ENCODE measurements around the gene MS4A1.
"Not testable (repeated sequence)": the region's sequence is repeated elsewhere in the genome, so short reads cannot be mapped to it uniquely, and the experiment has no call there.

MS4A1 gene

GRCh38 chr11:60447070-60447469 is 8.6 kb upstream of the MS4A1 start:
- TF ChIP-seq CTCF (IDR thresholded peaks at IDR 0.05), result no peak
- no peak overlapping the region for H3K27ac ChIP-seq
- no peak for DNase-seq (ENCODE audit: low spot score)
- H3K4me3 ChIP-seq, result no peak overlapping the region

DNA sequence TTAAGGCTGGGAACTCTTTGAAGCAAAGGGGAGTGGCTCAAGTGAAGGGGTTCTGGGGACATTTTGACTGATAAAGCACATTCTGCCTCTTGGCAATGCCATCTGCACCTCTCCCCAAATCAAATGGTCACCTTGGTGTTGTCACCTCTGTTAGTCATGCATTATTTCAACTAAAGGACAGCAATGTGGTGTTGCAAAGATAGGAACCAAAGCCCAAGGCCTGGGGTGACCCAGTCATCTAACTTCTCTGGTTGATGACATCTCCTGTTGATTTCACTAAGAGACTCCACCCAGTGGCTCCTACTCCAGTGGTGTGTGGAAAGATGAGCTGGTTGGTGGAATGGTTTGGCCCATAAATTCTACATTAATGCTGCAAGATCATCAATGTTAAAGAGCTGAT is 7.8 kb upstream of the MS4A1 start:
- no peak for TF ChIP-seq CTCF (IDR thresholded peaks at IDR 0.05)
- Histone ChIP-seq H3K27ac (no peak overlapping the region), H3K4me3 (no peak overlapping the region)
- no peak for DNase-seq (ENCODE audit: low spot score)

- H3K27ac ChIP-seq; DNase-seq (ENCODE audit: low spot score); H3K4me3 ChIP-seq: not testable (repeated sequence)
Measured at GRCh38 chr11:60451185-60451584, 4.5 kb upstream of the MS4A1 start.

GRCh38 chr11:60454212-60454611 is 1.4 kb upstream of the MS4A1 start:
- no peak for TF ChIP-seq CTCF (IDR thresholded peaks at IDR 0.05)
- Histone ChIP-seq H3K4me3 (no peak overlapping the region), H3K27ac (no peak overlapping the region)
- no peak for DNase-seq (ENCODE audit: low spot score)

DNA sequence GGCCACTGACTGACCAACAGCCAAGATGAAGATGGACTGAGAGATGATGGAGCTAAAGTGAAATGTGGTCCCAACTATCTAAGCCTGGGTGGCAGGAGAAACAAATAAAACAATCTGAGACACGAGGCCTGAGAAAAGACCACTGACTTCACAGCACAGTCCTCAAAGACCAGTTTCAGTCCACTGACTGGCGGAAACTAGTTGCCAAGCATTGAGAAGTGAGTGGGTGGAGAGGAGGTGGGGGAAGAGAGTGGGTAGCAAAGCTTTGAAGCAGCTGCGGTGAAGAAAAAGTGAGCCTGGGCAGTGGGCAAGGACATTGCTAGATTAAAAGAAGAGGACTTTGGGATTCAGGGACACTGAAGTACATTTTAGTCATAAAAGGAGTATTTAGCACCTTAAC is 1.9 kb downstream of the MS4A1 start:
- no peak overlapping the region for H3K27ac ChIP-seq
- H3K4me3 ChIP-seq, result no peak overlapping the region
- no peak for DNase-seq (ENCODE audit: low spot score)
- no peak for TF ChIP-seq CTCF (IDR thresholded peaks at IDR 0.05)

DNA sequence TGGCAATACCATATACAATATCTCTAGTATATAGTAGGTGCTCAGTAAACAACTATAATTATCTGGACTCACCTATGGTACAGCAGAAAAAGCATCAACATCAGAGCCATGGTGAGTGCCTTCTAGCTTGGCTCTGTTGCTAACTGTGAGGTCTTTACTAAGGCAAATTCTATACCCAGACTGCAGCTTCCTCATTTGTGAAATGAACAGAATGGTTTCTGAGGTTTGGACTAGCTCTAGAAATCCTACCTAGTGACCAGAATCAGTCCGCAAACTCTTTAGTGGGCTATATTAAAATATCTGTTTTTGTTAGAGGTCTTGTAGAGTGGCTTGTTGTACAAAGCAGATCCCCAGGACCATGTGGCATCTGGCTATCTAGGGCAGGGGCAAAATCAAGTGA is 3.7 kb downstream of the MS4A1 start:
- DNase-seq (ENCODE audit: low spot score), result no peak
- H3K27ac ChIP-seq, result no peak overlapping the region
- no peak overlapping the region for H3K4me3 ChIP-seq
- TF ChIP-seq CTCF (IDR thresholded peaks at IDR 0.05), result no peak

- no peak overlapping the region for H3K4me3 ChIP-seq
- no peak for TF ChIP-seq CTCF (IDR thresholded peaks at IDR 0.05)
- no peak overlapping the region for H3K27ac ChIP-seq
- DNase-seq (ENCODE audit: low spot score), result no peak
Measured at GRCh38 chr11:60468829-60469228, 13.2 kb downstream of the MS4A1 start.

DNA sequence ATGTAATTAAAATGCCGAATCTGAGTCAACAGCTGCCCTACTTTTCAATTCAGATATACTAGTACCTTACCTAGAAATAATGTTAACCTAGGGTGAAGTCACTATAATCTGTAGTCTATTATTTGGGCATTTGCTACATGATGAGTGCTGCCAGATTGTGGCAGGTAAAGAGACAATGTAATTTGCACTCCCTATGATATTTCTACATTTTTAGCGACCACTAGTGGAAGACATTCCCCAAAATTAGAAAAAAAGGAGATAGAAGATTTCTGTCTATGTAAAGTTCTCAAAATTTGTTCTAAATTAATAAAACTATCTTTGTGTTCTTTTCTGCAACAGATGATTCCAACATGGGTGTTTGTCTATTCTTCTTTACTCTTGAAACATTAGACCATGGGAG is 14.1 kb downstream of the MS4A1 start:
- no peak for DNase-seq (ENCODE audit: low spot score)
- TF ChIP-seq CTCF (IDR thresholded peaks at IDR 0.05), result no peak
- Histone ChIP-seq H3K4me3 (no peak overlapping the region), H3K27ac (no peak overlapping the region)
